Measurements from ENCODE around the gene FOXP1. TPM values are rescaled to one million over a fixed set of nuclear protein-coding genes. Genes with fewer than 3 reads are reported as not detected.

FOXP1 gene
- total RNA-seq, 1 donor from 2014 or later, result 107 TPM

- Mint-ChIP-seq H3K9me3 (ENCODE audit: unreplicated experiment) (no peaks in the 10 kb centered on the region), H3K27me3 (ENCODE audit: low read depth, unreplicated experiment) (no peaks in the 10 kb centered on the region), H3K4me3 (ENCODE audit: unreplicated experiment) (no peak overlapping the region), H3K27ac (ENCODE audit: unreplicated experiment) (no peak overlapping the region), H3K36me3 (ENCODE audit: low read depth, unreplicated experiment) (peaks cover 6% of the 10 kb centered on the region), H3K4me1 (ENCODE audit: low read depth, unreplicated experiment) (peaks cover 34% of the 10 kb centered on the region)
- TF ChIP-seq EZH2 (IDR thresholded peaks at IDR 0.05; ENCODE audit: insufficient read depth, low read length), result no peak
- no peak for TF ChIP-seq CTCF (IDR thresholded peaks at IDR 0.05; ENCODE audit: insufficient read depth, low read depth, low read length)
- DNase-seq (ENCODE audit: low read depth) (no peak), FAIRE-seq (no peak)
- H3K9ac ChIP-seq (ENCODE audit: low read length), result no peak overlapping the region
- H3K4me3 ChIP-seq (ENCODE audit: insufficient read depth, low read depth, low read length), result no peak overlapping the region
- H3K27ac ChIP-seq (ENCODE audit: low read depth, low read length), result no peak overlapping the region
- H3K9me3 ChIP-seq (ENCODE audit: insufficient read depth, low read depth, low read length), result no peaks in the 10 kb centered on the region
- no peaks in the 10 kb centered on the region for H3K27me3 ChIP-seq (ENCODE audit: insufficient read depth, low read length)
- peaks cover 54% of the 10 kb centered on the region for H3K79me2 ChIP-seq (ENCODE audit: insufficient read depth, low read length)
- H3K4me2 ChIP-seq (ENCODE audit: low read length), result no peak overlapping the region
- no peak overlapping the region for H2AFZ ChIP-seq (ENCODE audit: low read depth, low read length)
- peaks cover 6% of the 10 kb centered on the region for H3K36me3 ChIP-seq (ENCODE audit: insufficient read depth, low read length)
- H4K20me1 ChIP-seq (ENCODE audit: insufficient read depth, low read length), result no peaks in the 10 kb centered on the region
- H3K4me1 ChIP-seq (ENCODE audit: insufficient read depth, low read length), result peaks cover 29% of the 10 kb centered on the region
These were observed 486.0 kb downstream of the FOXP1 start for GRCh38 chr3:71097557-71097956.

DNA sequence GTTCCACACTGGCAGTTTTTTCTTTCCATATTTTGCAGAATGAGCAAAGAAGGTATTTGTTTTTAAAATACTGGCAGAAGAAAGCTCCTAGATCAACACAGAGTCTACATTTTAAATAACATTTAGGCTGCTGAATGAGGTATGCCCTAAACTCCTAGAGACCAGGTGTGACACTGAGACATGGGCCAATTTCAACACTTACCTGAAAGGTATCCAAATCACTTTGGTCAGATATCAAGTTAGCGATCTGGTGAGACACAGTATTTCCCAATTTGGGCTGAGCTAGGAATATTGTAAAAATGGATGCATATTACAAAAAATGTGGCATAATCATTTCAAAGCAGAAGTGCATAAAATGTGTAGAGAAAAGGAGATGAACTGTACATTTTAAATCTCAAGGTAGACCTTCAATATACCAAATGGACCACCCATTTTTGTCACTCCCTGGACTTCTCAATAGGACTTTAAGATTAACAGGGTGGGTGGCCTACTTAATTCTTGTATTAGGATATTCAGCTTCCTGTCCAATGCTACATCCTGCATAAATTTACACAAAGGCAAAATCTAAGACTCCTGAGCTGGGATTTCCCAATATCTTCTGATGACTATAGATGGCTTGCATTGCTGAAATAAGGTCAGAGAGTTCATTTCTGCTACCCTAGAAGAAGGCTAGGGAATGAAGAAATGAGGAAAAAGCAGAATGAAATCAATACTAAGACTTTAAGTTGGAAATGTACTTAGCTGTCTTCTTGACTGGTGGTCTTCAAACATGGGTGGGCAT is 487.8 kb downstream of the FOXP1 start:
- H3K79me2 ChIP-seq (ENCODE audit: insufficient read depth, low read length), result peaks cover 55% of the 10 kb centered on the region
- H3K27me3 Mint-ChIP-seq (ENCODE audit: low read depth, unreplicated experiment), result no peaks in the 10 kb centered on the region
- H3K9me3 Mint-ChIP-seq (ENCODE audit: unreplicated experiment), result no peaks in the 10 kb centered on the region
- DNase-seq (ENCODE audit: low read depth) (no peak), FAIRE-seq (peak; percentile 59)
- H3K4me1 Mint-ChIP-seq (ENCODE audit: low read depth, unreplicated experiment), result peaks cover 16% of the 10 kb centered on the region
- H3K4me1 ChIP-seq (ENCODE audit: insufficient read depth, low read length), result peaks cover 12% of the 10 kb centered on the region
- H3K27ac ChIP-seq (ENCODE audit: low read depth, low read length), result no peak overlapping the region
- no peak overlapping the region for H2AFZ ChIP-seq (ENCODE audit: low read depth, low read length)
- no peak overlapping the region for H3K4me3 ChIP-seq (ENCODE audit: insufficient read depth, low read depth, low read length)
- H3K27me3 ChIP-seq (ENCODE audit: insufficient read depth, low read length), result no peaks in the 10 kb centered on the region
- H3K9ac ChIP-seq (ENCODE audit: low read length), result no peak overlapping the region
- H3K9me3 ChIP-seq (ENCODE audit: insufficient read depth, low read depth, low read length), result no peaks in the 10 kb centered on the region
- H3K36me3 ChIP-seq (ENCODE audit: insufficient read depth, low read length), result peaks cover 6% of the 10 kb centered on the region
- no peak overlapping the region for H3K27ac Mint-ChIP-seq (ENCODE audit: unreplicated experiment)
- no peaks in the 10 kb centered on the region for H4K20me1 ChIP-seq (ENCODE audit: insufficient read depth, low read length)
- H3K36me3 Mint-ChIP-seq (ENCODE audit: low read depth, unreplicated experiment), result peaks cover 6% of the 10 kb centered on the region
- H3K4me3 Mint-ChIP-seq (ENCODE audit: unreplicated experiment), result no peak overlapping the region
- TF ChIP-seq CTCF (IDR thresholded peaks at IDR 0.05; ENCODE audit: insufficient read depth, low read depth, low read length) (no peak), EZH2 (IDR thresholded peaks at IDR 0.05; ENCODE audit: insufficient read depth, low read length) (no peak)
- no peak overlapping the region for H3K4me2 ChIP-seq (ENCODE audit: low read length)

- H3K4me3 Mint-ChIP-seq (ENCODE audit: unreplicated experiment), result no peak overlapping the region
- H3K4me2 ChIP-seq (ENCODE audit: low read length), result no peak overlapping the region
- H3K9me3 Mint-ChIP-seq (ENCODE audit: unreplicated experiment), result no peaks in the 10 kb centered on the region
- TF ChIP-seq CTCF (IDR thresholded peaks at IDR 0.05; ENCODE audit: insufficient read depth, low read depth, low read length) (no peak), EZH2 (IDR thresholded peaks at IDR 0.05; ENCODE audit: insufficient read depth, low read length) (no peak)
- H3K9ac ChIP-seq (ENCODE audit: low read length), result no peak overlapping the region
- H3K4me1 ChIP-seq (ENCODE audit: insufficient read depth, low read length), result peaks cover 3% of the 10 kb centered on the region
- H3K9me3 ChIP-seq (ENCODE audit: insufficient read depth, low read depth, low read length), result no peaks in the 10 kb centered on the region
- H3K4me1 Mint-ChIP-seq (ENCODE audit: low read depth, unreplicated experiment), result peaks cover 6% of the 10 kb centered on the region
- DNase-seq (ENCODE audit: low read depth) (no peak), FAIRE-seq (no peak)
- peaks cover under 1% of the 10 kb centered on the region for H4K20me1 ChIP-seq (ENCODE audit: insufficient read depth, low read length)
- H3K27ac Mint-ChIP-seq (ENCODE audit: unreplicated experiment), result no peak overlapping the region
- peaks cover 6% of the 10 kb centered on the region for H3K36me3 ChIP-seq (ENCODE audit: insufficient read depth, low read length)
- peaks cover 4% of the 10 kb centered on the region for H3K36me3 Mint-ChIP-seq (ENCODE audit: low read depth, unreplicated experiment)
- H3K27ac ChIP-seq (ENCODE audit: low read depth, low read length), result no peak overlapping the region
- no peak overlapping the region for H2AFZ ChIP-seq (ENCODE audit: low read depth, low read length)
- H3K4me3 ChIP-seq (ENCODE audit: insufficient read depth, low read depth, low read length), result no peak overlapping the region
- H3K79me2 ChIP-seq (ENCODE audit: insufficient read depth, low read length), result peaks cover 54% of the 10 kb centered on the region
- H3K27me3 Mint-ChIP-seq (ENCODE audit: low read depth, unreplicated experiment), result no peaks in the 10 kb centered on the region
- H3K27me3 ChIP-seq (ENCODE audit: insufficient read depth, low read length), result no peaks in the 10 kb centered on the region
These were observed 488.8 kb downstream of the FOXP1 start for GRCh38 chr3:71094658-71095209.

Data from astrocyte (in vitro differentiated cells and primary cell).